Panc1 (cell line): ENCODE measurements around the gene SLFN11.

Experiments
- POLR2AphosphoS5 ChIP-seq: IDR thresholded peaks from 2 replicates; pipeline ENCODE4 v1.6.1; 2012; ENCODE audit warnings: mild to moderate bottlenecking, low read depth, low read length, moderate library complexity
- REST ChIP-seq, 2 experiments: IDR thresholded peaks; 2 replicates each; pipeline ENCODE4 v1.6.1; 2011 to 2012; ENCODE audit warnings: low read depth in 2 of 2, control low read depth in 1 of 2, low read length in 1 of 2, mild to moderate bottlenecking in 1 of 2, moderate library complexity in 1 of 2; ENCODE audit not compliant: insufficient read depth in 1 of 2
- TCF7L2 ChIP-seq: IDR thresholded peaks from 2 replicates; pipeline ENCODE4 v1.6.1; 2011; ENCODE audit warnings: mild to moderate bottlenecking, low read depth, low read length, inconsistent platforms
- TF ChIP-seq, protein P1 (sequence below): fragments of 450-650 bp; IDR thresholded peaks from 2 replicates; pipeline ENCODE4 v1.5.1; 2017; ENCODE audit warnings: mild to moderate bottlenecking

DNA sequence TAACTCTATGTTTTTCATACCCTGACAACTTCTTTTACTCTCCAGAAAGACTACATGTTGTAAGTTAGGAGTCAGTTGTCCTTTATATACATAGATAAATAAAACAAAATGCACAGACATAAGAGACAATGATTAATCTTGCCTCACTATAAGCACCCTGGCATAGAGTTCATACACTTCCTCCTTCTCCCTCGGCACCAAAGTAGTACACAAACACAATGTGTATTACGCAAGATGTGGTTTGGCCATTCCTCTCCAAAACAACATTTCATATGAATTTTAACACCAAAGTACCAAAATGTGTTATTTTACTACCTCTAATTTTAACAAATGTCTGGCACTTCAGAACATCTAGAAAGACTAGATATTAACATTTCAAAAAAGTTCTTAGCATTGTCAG lies 17.2 kb upstream of the SLFN11 start:
- TF ChIP-seq, protein P1, sequence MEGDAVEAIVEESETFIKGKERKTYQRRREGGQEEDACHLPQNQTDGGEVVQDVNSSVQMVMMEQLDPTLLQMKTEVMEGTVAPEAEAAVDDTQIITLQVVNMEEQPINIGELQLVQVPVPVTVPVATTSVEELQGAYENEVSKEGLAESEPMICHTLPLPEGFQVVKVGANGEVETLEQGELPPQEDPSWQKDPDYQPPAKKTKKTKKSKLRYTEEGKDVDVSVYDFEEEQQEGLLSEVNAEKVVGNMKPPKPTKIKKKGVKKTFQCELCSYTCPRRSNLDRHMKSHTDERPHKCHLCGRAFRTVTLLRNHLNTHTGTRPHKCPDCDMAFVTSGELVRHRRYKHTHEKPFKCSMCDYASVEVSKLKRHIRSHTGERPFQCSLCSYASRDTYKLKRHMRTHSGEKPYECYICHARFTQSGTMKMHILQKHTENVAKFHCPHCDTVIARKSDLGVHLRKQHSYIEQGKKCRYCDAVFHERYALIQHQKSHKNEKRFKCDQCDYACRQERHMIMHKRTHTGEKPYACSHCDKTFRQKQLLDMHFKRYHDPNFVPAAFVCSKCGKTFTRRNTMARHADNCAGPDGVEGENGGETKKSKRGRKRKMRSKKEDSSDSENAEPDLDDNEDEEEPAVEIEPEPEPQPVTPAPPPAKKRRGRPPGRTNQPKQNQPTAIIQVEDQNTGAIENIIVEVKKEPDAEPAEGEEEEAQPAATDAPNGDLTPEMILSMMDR = no peak
- TF ChIP-seq REST (IDR thresholded peaks at IDR 0.05; ENCODE audit: insufficient read depth in 1 of 2, low read depth in 2 of 2, low read length in 1 of 2) = no peak
- no peak for TF ChIP-seq POLR2AphosphoS5
- no peak for TF ChIP-seq TCF7L2
